Measurements from ENCODE around the gene PITPNC1.

GRCh38 chr17:67658265-67658664, 281.2 kb downstream of the PITPNC1 start:
- no peak for TF ChIP-seq CTCF (IDR thresholded peaks at IDR 0.05)
- no peak for TF ChIP-seq POLR2A (IDR thresholded peaks at IDR 0.05)
